HG03565 (cell line): Measurements from ENCODE around the gene ZNF558.

Experiments
- ATAC-seq: cut with Tn5 transposase; IDR thresholded peaks from one replicate; pipeline ENCODE4 v1.9.1; 2021; ENCODE audit warnings: mild to moderate bottlenecking, moderate library complexity; ENCODE audit not compliant: unreplicated experiment

ZNF558 gene

DNA sequence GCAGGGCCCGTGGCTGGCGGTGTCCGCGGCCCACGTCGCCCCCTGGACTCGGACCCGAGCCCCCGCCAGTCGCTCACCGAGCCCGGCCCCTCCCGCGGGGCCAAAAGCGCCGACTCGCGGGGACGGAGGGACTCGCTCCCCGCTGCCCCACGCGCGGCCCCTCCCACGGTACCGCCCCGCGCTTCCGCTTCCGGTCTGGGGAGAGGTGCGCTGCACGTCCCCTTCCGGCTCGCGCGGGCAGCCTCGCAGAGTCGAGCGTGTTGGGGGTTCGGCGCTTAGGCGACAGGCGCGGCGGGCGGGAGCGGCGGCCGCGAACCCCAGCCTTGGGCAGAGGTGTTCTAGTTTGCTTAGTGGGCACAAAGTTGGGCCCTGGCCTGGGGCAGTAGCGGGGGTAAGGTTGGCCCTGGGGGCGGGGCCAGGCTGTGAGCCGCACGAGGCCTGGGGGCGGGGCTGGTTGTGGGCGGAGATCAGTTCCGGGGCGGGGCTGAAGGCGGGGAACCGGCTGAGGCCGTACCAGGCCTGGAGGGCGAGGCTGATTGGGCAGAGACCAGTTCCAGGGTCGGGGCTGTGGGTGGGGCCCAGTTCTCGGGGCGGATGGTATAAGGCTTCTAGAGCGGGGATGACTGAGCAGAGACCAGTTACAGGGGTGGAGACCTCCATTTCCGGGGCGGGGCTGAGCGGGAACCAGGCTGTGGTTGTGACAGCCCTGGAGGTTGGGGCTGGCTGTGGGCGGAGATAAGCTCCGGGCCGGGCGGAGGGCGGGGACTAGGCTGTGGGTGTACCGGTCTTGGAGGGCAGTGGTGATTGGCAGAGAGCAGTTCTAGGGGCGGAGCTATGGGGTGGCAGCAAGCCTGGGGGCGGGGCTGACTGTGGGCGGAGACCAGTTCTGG, at the start of gene ZNF558, which contains the start of gene MBD3L1:
Gene ZNF558, minus strand, starts transcription at position 173 of the 890 bp plus-strand sequence. CDS start 9,645 bp downstream, outside the sequence.
Gene MBD3L1, plus strand, starts transcription at position 246 of the 890 bp plus-strand sequence. CDS start 10,302 bp downstream, outside the sequence.
- ATAC-seq, result peak; percentile 64

DNA sequence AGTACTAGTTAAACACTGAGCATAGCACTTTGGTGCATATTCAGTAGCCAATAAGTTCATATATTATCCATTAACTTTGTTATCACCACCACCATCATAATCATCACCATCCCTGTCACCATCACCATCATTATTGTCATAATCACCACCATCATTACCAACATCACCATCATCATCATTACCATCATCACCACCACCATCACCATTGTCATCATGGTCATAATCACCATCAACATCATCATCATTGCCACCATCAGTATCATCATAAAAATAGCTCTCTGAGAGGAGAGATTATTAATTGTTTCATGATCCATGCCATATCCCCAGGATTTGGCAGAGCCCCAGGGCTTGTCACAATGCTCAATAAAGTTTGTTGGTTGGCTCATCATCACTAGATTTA, 49.4 kb upstream of the ZNF558 start:
- no peak for ATAC-seq

DNA sequence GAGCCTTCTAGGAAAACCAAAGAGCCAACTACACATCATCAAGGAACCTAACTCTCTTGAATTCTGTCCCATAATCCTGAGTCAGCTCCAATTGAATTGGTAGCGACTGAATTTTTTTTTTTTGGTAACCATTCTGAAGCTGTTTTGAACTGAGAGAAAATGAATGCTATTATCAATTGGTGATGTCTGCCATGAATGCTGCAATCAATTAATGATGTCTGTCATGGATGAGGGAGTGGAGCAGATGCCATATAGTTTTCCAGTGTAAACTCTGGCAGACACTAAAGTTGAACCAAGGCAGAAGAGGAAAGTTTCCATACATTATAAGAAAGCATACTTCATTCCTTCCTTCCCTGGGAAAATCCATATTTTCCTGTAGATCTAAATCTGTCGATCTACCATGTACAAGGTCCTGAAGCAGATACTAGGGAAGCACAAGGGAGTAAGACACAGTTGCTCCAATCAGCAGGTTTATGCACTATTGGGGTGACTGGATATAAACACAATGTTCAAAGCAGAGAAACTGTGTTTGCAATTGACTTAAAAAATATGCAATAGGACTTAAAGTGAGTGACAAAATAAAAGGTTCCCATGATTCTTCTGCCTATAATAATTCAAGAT, 48.9 kb upstream of the ZNF558 start:
- ATAC-seq, result no peak

DNA sequence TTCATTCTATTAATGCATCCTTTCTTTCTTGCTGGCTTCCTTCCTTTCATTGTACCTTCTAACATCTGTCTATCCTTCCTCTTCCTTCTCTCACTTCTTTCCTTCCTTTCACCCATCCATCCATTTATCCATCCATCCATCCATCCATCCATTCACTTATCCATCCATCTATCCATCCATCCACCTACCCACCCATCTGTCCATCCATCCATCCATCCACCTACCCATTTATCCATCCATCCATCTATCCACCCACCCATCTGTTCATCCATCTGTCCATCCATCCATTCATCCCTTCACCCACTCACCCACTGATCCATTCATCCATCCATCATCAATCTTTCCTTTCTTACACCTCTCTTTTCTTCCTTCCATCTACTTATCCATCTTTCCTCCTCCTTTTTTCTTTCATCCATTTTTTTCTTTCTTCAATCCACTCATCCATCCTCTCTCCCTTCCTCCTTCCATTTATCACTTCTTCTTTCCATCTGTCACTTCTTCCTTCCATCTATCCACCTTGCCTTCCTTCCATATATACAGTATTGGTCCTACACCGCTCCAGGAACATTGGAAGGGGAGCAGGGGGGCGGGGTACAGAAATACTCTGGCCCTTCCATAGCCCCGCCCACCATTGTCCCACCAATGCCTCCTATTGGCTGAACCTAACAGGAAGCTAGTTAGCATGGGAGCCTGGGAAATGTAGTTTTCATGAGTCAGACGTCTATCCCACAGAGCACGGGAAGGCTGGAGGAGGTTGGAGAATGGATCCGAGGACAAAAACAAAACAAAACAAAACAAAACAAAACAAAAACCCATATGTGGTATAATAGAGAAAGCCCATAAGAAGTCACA, 46.0 kb upstream of the ZNF558 start:
- ATAC-seq, result no peak

DNA sequence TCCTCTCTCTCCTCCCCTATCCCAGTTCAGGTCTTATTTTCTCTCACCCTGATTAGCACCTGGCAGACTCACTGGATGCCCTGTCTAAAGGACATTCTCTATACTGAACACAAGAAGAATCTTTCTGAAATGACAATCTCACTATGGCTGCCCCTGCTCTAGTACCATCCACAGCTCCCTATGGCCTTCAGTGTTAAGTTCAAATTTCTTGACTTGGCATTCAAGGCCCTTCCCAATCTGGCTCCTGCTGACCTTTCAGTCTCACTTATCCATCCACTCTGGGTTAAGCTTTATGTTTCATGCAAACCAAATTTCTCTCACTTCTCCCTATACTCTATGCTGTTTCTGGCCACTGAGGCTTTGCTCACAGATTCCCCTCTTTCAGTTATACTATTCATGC, 34.2 kb upstream of the ZNF558 start:
- ATAC-seq, result no peak

DNA sequence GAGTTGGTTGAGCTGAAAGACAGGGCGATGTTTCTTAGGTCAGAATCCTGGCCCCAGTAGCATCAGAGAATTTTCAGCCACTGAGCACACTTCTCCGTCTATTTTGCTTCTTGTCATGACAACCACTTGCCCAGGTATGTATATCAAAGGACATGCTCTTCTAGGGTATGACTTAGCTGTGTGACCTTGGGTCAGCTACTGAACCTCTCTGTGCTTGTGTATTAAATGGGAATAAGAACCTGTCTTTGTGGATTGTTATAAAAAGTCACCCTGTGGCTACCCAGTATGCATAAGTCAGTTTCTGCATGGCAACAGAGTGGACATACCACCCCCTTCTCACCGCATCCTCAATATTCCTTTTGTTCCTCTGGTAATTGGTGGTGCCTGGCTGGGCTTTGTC, 26.2 kb upstream of the ZNF558 start:
- ATAC-seq, result no peak

DNA sequence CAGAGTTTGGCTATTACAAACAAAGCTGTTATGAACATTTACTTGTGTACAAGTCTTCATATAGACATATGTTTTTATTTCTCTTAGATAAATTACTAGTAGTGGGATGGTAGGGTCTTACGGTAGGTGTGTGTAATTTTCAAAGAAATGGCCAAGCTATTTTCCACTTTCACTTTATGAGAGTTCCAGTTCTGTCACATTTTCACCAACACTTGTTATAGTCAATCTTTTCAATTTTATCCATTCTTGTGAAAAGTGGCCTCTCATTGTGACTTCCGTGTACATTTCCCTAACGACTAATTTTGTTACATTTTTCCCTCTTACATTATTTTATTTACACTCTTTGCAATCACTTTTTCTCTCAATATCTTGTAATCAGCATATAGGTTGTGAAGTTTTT, 18.4 kb upstream of the ZNF558 start:
- ATAC-seq, result no peak

DNA sequence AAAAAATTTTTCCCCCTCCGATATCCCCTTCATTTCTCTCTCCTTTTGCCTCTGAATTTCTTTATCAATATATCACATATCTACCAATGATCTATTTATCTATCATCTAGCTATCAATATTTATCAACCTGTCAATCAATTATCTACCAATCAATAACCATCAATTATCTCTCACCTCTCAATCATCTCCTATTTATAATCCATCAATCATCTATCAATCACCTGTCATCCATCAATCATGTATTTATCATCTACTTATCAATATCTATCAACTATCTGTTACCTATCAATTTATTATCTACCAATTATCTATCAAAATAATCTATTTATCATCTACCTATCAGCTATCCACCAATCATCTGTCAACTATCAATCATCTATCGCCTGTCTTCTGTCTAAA, 17.1 kb upstream of the ZNF558 start:
- no peak for ATAC-seq

DNA sequence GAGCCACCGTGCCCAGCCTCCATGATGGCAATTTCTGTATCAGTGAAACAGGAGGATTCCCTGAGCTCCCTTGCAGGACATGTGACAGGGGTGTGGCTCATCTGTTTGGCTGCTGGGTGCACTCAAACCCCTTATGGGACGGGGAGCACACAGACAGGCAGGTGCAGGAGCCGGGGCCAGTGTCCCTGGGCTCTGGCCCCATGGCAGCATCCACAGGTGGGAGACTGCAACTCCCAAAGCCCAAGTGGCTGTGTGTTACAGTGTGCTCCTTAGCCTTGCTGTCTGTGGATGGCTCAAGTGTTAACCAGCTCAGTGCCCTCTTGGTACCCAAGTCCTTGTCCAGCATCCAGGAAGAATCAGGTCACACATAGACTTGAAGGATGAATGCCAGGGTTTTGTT, 14.7 kb upstream of the ZNF558 start:
- ATAC-seq, result no peak

DNA sequence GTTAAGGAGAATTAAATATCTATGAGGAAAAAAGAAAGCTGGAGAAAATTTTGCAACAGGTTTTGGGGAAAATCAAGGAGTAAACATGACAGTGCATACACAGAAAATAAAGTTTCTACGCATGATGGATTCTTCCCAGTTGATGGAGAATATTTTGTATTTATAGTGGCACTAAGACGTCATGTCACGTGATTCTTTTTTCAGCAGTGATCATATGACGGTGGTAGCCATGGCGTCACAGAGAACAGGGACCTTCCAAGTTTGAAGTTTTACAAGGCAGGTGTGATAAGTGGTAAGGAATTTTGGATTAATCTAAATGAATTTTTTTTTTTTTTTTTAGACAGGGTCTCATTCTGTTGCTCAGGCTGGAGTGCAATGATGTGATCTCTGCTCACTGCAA, 8.6 kb upstream of the ZNF558 start:
- ATAC-seq, result no peak

DNA sequence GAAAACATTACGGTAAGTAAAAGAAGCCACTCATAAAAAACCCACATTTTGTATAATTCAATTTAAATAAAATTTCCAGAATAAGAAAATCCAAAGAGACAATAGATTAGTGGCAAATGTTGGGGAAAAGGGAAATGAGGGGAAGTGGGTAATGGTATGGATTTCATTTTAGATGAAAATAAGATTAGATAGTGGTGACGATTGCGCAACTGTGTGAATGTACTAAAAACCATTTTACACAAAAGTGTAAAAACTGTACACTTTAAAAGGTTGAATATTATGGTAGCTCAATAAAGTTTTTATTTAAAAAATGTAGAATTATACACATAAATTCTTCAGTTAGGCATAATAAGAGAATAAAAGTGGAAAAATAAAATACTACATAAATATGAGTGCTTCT, 3.8 kb upstream of the ZNF558 start:
- no peak for ATAC-seq

DNA sequence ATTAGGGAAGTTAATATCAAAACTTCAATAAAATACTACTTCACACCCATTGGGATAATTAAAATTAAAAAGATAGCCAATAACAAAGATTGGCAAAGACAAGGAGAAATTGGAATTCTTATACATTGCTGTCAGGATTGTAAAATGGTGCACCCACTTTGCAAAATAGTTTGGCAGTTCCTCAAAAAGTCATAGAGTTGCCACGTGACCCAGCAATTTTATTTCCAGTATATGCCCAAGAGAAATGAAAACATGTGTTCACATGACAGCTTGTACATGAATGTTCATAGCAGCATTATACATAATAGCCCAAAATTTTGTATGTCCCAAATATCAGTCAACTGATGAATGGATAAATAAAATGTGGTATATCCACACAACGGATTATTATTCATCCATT, 3.3 kb upstream of the ZNF558 start:
- no peak for ATAC-seq

DNA sequence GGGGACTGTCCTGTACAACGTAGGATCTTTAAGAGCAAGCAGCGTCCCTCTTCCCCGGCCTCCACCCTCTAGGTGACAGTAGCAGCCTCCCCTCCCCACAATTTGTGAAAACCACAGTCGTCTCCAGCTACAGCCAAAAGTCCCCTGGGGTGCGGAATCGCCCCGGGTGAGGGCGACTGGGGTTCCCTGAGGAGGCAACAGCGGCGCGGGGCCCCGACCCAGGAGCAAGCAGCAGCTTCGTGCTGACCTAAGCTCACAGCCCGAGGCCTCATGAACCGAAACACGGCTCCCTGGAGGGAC, 322 bp downstream of the ZNF558 start:
- peak; percentile 9 for ATAC-seq

DNA sequence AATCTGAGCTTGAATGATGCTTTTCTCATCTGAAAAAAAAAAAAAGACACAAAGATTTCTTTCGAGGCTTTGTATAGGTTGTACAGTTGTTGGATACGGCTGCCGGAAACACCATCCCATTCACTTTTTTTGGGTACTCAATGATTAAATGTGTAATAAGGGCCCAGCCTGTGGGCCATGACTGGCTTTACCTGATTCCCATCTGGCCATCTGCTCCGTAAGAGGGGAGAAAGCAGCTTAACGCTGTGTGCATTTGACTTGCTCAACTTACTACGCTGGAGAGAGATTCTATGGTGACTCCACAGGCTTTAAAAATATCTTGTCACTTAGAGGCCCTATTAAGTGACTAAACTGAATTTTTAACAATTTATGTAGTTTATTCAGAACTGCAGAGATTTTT, 731 bp downstream of the ZNF558 start:
- no peak for ATAC-seq

DNA sequence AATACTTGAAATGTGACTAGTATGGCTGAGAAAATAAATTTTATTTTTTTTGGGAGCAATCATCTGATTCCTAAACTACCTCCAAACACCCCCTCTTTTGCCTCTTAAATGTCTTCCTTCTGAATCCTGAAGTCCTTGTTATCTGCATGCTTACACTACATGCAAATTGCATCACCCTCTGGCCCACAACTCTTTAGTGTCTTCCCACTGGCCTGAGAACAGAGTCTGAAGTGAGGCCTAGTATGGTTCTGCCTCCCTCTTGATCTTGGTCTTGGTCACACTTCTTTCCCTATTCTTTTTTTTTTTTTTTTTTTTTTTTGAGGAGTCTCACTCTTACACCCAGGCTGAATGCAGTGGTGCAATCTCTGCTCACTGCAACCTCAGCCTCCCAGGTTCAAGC, 4.8 kb downstream of the ZNF558 start:
- ATAC-seq, result no peak

DNA sequence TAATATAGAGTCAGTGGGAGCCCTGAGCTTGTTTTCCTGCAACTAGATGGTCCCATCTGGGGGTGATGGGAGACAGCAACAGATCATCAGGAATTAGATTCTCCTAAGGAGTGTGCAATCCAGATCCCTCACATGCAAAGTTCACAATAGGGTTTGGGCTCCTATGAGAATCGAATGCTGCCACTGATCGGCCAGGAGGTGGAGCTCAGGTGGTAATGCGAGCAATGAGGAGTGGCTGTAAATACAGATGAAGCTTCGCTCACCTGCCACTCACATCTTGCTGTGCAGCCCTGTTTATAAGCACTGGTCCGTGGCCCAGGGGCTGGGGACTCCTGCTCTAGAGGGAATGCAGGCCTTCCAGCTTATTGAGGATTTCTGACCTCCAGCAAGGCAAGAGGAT, 5.7 kb downstream of the ZNF558 start:
- ATAC-seq, result no peak

DNA sequence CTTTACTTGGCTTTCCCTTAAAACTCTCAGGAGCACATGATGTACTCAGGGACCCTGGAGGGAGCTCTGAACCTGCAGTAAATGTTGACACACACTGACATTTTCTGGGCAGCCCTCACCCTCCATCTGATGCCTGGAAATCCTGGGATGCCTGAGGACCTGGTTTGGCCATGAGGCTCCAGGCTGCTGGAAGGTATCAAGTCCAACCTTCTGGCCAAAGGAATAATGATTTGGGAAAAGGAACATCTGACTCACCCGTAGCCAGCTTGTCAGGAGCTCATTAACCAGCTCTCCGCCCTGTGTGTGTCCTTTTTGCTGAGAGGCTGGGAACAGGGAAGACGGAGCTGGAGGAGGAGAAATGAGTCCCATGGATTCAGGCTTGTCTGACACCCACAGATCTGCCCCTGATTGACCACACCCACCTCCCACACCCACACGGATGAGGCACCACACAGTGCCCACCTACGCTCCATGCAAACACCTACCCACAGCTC, 10.3 kb downstream of the ZNF558 start:
- no peak for ATAC-seq

DNA sequence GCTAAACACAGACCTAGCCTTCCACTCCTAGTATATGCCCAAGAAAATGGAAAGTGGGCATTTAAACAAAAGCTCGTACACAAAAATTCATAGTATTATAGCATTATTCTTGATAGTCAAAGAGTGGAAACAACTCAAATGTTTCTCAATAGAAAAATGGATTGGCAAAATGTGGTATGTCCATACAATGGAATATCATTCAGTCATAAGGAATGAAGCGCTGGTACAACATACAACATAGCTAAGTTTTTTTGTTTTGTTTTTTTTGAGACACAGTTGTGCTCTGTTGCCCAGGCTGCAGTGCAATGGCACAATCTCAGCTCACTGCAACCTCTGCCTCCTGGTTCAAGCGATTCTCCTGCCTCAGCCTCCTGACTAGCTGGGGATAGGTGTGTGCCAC, 11.9 kb downstream of the ZNF558 start:
- ATAC-seq, result no peak

DNA sequence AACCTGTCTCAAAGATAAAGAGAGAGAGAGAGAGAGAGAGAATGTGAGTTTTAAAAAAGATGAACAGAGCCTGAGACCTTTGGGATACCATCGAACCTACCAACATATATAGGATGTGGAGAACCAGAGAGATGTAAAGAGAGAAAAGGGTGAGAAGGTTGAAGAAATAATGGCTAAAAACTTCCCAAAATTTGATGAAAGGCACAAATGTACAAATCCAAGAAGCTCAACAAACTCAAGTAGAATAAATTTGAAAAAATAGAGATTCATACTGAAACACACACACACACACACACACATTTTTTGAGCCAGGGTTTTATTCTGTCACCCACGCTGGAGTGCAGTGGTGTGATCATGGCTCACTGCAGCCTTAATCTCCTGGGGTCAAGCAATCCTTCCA, 16.3 kb downstream of the ZNF558 start:
- no peak for ATAC-seq

DNA sequence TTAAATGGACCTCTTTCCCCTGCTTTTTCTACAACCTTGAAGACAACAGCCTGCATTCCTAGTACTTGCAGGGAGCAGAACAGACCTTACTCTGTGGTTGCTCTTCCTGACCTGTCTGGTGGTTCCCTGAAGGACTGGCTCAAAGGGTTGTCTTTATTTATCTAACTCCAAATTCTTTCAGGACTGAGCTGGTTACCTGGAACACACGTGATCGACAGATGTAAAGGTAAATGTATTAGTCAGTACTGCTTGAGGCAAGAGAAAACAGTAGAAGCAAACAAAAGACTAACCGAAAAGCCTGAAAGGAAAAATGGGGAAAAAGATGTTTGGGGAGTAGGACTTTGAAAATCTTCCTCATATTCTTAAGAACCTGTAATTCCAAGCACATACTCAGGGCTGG, 17.9 kb downstream of the ZNF558 start:
- ATAC-seq, result no peak
